HL-60/S4 treated with phorbol 12-myristate 13-acetate at 8.2 ng/mL for 4 days and 3 days (cell line): ENCODE measurements around the gene MORC3.
"Not testable (repeated sequence)": the region's sequence is repeated elsewhere in the genome, so short reads cannot be mapped to it uniquely, and the experiment has no call there.

Experiments
- in situ Hi-C: fragments of 300-500 bp; cut with MboI; formaldehyde crosslinking; loops from 2 replicates; pipeline ENCODE4 v1.15.0; 2022; ENCODE audit warnings: low sequenced_read_pairs

MORC3 gene

GRCh38 chr21:36384885-36385232, 64.9 kb downstream of the MORC3 start:
- in situ Hi-C loops = no loop called here

- in situ Hi-C loops = no loop called here
These were observed 65.4 kb downstream of the MORC3 start, which contains the start of gene CHAF1B for GRCh38 chr21:36385233-36386030. CHAF1B (plus strand) TSS chr21:36385392; CDS start chr21:36386137, 745 bp downstream.

- in situ Hi-C loops = no loop called here
These were observed 66.1 kb downstream of the MORC3 start for GRCh38 chr21:36386031-36386642.

GRCh38 chr21:36388096-36388495, 68.1 kb downstream of the MORC3 start:
- in situ Hi-C loops = no loop called here

- in situ Hi-C loops = no loop called here
These were observed 68.8 kb downstream of the MORC3 start for GRCh38 chr21:36388835-36389234.

- in situ Hi-C loops = not testable (repeated sequence)
These were observed 71.7 kb downstream of the MORC3 start for GRCh38 chr21:36391649-36392048.

GRCh38 chr21:36395353-36396111, 75.5 kb downstream of the MORC3 start:
- in situ Hi-C loops = no loop called here

GRCh38 chr21:36396325-36396724, 76.3 kb downstream of the MORC3 start:
- in situ Hi-C loops = no loop called here

GRCh38 chr21:36396971-36397370, 77.0 kb downstream of the MORC3 start:
- in situ Hi-C loops = no loop called here

GRCh38 chr21:36397606-36398005, 77.6 kb downstream of the MORC3 start:
- in situ Hi-C loops = no loop called here

GRCh38 chr21:36399736-36400135, 79.7 kb downstream of the MORC3 start:
- in situ Hi-C loops = not testable (repeated sequence)

GRCh38 chr21:36400719-36401118, 80.7 kb downstream of the MORC3 start:
- in situ Hi-C loops = no loop called here

GRCh38 chr21:36402339-36402738, 82.3 kb downstream of the MORC3 start:
- in situ Hi-C loops = no loop called here

- in situ Hi-C loops = no loop called here
These were observed 83.7 kb downstream of the MORC3 start for GRCh38 chr21:36403713-36404112.

- in situ Hi-C loops = no loop called here
These were observed 88.6 kb downstream of the MORC3 start for GRCh38 chr21:36408568-36408967.

- in situ Hi-C loops = no loop called here
These were observed 91.3 kb downstream of the MORC3 start for GRCh38 chr21:36411301-36411700.

- in situ Hi-C loops = no loop called here
These were observed 92.9 kb downstream of the MORC3 start for GRCh38 chr21:36412916-36413315.

- in situ Hi-C loops = no loop called here
These were observed 95.4 kb downstream of the MORC3 start for GRCh38 chr21:36415375-36415774.

- in situ Hi-C loops = no loop called here
These were observed 99.2 kb downstream of the MORC3 start for GRCh38 chr21:36419241-36419640.

GRCh38 chr21:36419996-36420395, 100.0 kb downstream of the MORC3 start:
- in situ Hi-C loops = no loop called here

GRCh38 chr21:36420571-36421339, 100.8 kb downstream of the MORC3 start:
- in situ Hi-C loops = no loop called here
